ENCODE results near the gene MAGEA4.

DNA sequence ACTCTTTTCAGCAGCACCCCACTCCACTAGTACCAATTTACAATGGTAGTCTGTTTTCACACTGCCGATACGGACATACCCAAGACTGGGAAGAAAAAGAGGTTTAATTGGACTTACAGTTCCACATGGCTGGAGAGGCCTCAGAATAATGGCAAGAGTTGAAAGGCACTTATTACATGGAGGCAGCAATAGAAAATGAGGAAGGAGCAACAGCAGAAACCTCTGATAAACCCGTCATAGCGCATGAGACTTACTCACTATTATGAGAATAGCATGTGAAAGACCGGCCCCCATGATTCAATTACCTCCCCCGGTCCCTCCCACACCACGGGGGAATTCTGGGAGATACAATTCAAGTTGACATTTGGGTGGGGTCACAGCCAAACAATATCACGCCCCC is 34.1 kb upstream of the MAGEA4 start:
- TF ChIP-seq, protein P1, sequence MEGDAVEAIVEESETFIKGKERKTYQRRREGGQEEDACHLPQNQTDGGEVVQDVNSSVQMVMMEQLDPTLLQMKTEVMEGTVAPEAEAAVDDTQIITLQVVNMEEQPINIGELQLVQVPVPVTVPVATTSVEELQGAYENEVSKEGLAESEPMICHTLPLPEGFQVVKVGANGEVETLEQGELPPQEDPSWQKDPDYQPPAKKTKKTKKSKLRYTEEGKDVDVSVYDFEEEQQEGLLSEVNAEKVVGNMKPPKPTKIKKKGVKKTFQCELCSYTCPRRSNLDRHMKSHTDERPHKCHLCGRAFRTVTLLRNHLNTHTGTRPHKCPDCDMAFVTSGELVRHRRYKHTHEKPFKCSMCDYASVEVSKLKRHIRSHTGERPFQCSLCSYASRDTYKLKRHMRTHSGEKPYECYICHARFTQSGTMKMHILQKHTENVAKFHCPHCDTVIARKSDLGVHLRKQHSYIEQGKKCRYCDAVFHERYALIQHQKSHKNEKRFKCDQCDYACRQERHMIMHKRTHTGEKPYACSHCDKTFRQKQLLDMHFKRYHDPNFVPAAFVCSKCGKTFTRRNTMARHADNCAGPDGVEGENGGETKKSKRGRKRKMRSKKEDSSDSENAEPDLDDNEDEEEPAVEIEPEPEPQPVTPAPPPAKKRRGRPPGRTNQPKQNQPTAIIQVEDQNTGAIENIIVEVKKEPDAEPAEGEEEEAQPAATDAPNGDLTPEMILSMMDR (conservative IDR thresholded peaks at IDR 0.05; ENCODE audit: low read length): no peak
- TF ChIP-seq EZH2phosphoT487 (IDR thresholded peaks at IDR 0.05; ENCODE audit: borderline replicate concordance, low read depth, low read length): no peak
